ENCODE measurements around the gene FXR1. TPM values are rescaled to one million over a fixed set of nuclear protein-coding genes. Genes with fewer than 3 reads are reported as not detected.

The FXR1 gene
- total RNA-seq, 1 experiment from 2014 or later = 219 TPM

DNA sequence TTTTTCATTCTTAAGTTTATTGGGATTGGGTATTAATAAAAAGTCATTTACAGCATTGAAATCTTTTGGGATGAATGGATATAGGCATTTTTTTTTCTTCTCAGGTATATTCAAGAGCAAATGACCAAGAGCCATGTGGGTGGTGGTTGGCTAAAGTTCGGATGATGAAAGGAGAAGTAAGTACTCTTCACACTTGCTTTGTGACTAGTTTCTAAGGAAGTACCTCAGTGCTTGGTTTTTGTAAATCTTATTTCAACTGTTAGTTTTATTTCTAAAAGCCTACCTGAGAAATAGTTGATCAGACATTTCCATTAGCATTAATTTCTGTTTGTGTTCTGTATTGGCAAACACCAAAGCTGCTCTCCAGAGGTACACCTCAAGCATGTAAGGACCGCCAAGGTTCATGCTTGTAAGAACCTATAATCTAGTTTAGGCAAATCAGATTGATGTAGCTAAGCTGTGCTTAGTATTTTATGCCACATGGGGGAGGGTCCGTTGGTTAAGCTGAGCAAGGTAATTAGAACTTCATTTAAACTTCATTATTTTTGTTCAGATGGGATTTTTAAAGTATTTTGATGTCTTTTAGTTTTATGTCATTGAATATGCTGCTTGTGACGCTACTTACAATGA lies 35.4 kb downstream of the FXR1 start:
- Histone ChIP-seq H3K36me3 (ENCODE audit: insufficient read depth, low read length, poor library complexity, severe bottlenecking) (peaks cover 64% of the 10 kb centered on the region), H3K4me1 (ENCODE audit: insufficient read depth, low read length, poor library complexity, severe bottlenecking) (no peaks in the 10 kb centered on the region), H3K9me3 (ENCODE audit: low read depth, low read length, poor library complexity, severe bottlenecking) (no peaks in the 10 kb centered on the region), H3K4me3 (ENCODE audit: low read depth, low read length, poor library complexity, severe bottlenecking) (no peak overlapping the region), H3K27me3 (replicated peaks; ENCODE audit: insufficient read depth, low read depth, low read length, poor library complexity) (no peaks in the 10 kb centered on the region), H3K27ac (ENCODE audit: low read depth, low read length, poor library complexity, severe bottlenecking) (no peak overlapping the region)
- ChIA-PET CTCF (no interaction called here), POLR2A (ENCODE audit: low non-redundant PET) (no interaction called here)
- DNase-seq (ENCODE audit: low spot score) = no peak
- no TSS peak for BruUV-seq (replicated peaks)
- no peak for TF ChIP-seq EZH2 (IDR thresholded peaks at IDR 0.05; ENCODE audit: borderline replicate concordance, low read depth, low read length, poor library complexity, severe bottlenecking)
- TF ChIP-seq, protein P1, sequence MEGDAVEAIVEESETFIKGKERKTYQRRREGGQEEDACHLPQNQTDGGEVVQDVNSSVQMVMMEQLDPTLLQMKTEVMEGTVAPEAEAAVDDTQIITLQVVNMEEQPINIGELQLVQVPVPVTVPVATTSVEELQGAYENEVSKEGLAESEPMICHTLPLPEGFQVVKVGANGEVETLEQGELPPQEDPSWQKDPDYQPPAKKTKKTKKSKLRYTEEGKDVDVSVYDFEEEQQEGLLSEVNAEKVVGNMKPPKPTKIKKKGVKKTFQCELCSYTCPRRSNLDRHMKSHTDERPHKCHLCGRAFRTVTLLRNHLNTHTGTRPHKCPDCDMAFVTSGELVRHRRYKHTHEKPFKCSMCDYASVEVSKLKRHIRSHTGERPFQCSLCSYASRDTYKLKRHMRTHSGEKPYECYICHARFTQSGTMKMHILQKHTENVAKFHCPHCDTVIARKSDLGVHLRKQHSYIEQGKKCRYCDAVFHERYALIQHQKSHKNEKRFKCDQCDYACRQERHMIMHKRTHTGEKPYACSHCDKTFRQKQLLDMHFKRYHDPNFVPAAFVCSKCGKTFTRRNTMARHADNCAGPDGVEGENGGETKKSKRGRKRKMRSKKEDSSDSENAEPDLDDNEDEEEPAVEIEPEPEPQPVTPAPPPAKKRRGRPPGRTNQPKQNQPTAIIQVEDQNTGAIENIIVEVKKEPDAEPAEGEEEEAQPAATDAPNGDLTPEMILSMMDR (conservative IDR thresholded peaks at IDR 0.05; ENCODE audit: low read depth, low read length) = no peak
- intact Hi-C loops (cut with micrococcal nuclease; ENCODE audit: unreplicated experiment) = no loop called here

DNA sequence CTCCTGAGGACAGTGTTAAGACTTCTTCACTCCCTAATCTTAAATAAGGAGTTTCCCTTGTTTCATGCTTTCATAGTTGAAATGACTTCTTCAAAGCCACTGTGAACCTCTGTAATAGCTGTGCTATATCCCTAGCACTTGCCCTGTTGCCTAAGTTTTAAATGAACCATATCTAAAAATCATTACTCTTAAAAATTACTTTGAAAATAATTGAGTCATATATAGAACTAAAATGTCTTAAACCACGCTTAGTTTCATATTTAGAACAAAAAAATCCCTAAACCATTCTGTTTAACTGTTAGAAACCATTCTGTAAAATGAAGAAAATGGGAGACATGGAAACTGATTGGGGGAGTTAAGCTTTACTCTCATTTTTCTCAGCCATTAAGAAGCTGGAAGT lies 47.2 kb downstream of the FXR1 start:
- CTCF ChIA-PET = no interaction called here

DNA sequence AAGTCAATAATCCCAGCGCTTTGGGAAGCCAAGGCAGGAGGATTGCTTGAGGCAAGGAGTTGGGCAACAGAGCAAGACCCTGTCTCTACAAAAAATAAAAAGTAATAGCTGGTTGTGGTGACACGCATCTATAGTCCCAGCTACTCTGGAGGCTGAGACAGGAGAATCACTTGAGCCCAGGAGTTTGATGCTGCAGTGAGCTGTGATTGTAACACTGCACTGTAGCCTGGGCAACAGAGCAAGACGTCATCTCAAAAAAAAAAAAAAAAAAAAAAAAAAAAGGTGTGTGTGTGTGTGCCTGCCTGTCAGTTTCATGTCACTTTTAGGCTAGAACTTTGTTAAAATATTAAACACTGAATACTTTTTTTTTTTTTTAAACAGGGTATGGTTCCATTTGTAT lies 48.6 kb downstream of the FXR1 start:
- CTCF ChIA-PET = no interaction called here
- H3K9me3 ChIP-seq (ENCODE audit: low read depth, low read length, poor library complexity, severe bottlenecking) = no peaks in the 10 kb centered on the region
- peaks cover 98% of the 10 kb centered on the region for H3K36me3 ChIP-seq (ENCODE audit: insufficient read depth, low read length, poor library complexity, severe bottlenecking)
- TF ChIP-seq, protein P1 (conservative IDR thresholded peaks at IDR 0.05; ENCODE audit: low read depth, low read length) = no peak
- POLR2A ChIA-PET (ENCODE audit: low non-redundant PET) = no interaction called here
- no TSS peak for BruUV-seq (replicated peaks)
- no peak overlapping the region for H3K27ac ChIP-seq (ENCODE audit: low read depth, low read length, poor library complexity, severe bottlenecking)
- H3K27me3 ChIP-seq (replicated peaks; ENCODE audit: insufficient read depth, low read depth, low read length, poor library complexity) = no peaks in the 10 kb centered on the region
- intact Hi-C loops (cut with micrococcal nuclease; ENCODE audit: unreplicated experiment) = no loop called here
- no peaks in the 10 kb centered on the region for H3K4me1 ChIP-seq (ENCODE audit: insufficient read depth, low read length, poor library complexity, severe bottlenecking)
- H3K4me3 ChIP-seq (ENCODE audit: low read depth, low read length, poor library complexity, severe bottlenecking) = no peak overlapping the region
- no peak for DNase-seq (ENCODE audit: low spot score)

More for the DNA sequence above, 47.2 kb downstream of the FXR1 start:
- H3K27me3 ChIP-seq (replicated peaks; ENCODE audit: insufficient read depth, low read depth, low read length, poor library complexity) = no peaks in the 10 kb centered on the region
- H3K4me1 ChIP-seq (ENCODE audit: insufficient read depth, low read length, poor library complexity, severe bottlenecking) = no peaks in the 10 kb centered on the region
- intact Hi-C loops (cut with micrococcal nuclease; ENCODE audit: unreplicated experiment) = loop anchor here (5.0 kb wide), 1 partner anchor 37 kb away; no protein-coding TSS in a partner anchor
- H3K4me3 ChIP-seq (ENCODE audit: low read depth, low read length, poor library complexity, severe bottlenecking) = no peak overlapping the region
- no TSS peak for BruUV-seq (replicated peaks)
- H3K36me3 ChIP-seq (ENCODE audit: insufficient read depth, low read length, poor library complexity, severe bottlenecking) = peaks cover 97% of the 10 kb centered on the region
- DNase-seq (ENCODE audit: low spot score) = no peak
- H3K9me3 ChIP-seq (ENCODE audit: low read depth, low read length, poor library complexity, severe bottlenecking) = no peaks in the 10 kb centered on the region
- POLR2A ChIA-PET (ENCODE audit: low non-redundant PET) = no interaction called here
- H3K27ac ChIP-seq (ENCODE audit: low read depth, low read length, poor library complexity, severe bottlenecking) = no peak overlapping the region
- no peak for TF ChIP-seq EZH2 (IDR thresholded peaks at IDR 0.05; ENCODE audit: borderline replicate concordance, low read depth, low read length, poor library complexity, severe bottlenecking)
- TF ChIP-seq, protein P1 (conservative IDR thresholded peaks at IDR 0.05; ENCODE audit: low read depth, low read length) = no peak

Measured in A673 (cell line).